ENCODE measurements around the gene MRPL44.

GRCh38 chr2:223956300-223956699 is 963 bp upstream of the MRPL44 start:
- TF ChIP-seq CTCF (conservative IDR thresholded peaks at IDR 0.05) (no peak), EZH2 (IDR thresholded peaks at IDR 0.05; ENCODE audit: low read depth) (no peak)

Data from PC-9 (cell line).